Lower leg skin (tissue), 3 donors: ENCODE data around the gene GUCY2D.

Experiments
- POLR2A ChIP-seq, 2 donors: fragments of 450-650 bp; IDR thresholded peaks; one replicate each; pipeline ENCODE4 v1.6.1; 2016 to 2017; ENCODE audit warnings: antibody characterized with exemption in 2 of 2, mild to moderate bottlenecking in 1 of 2, moderate library complexity in 1 of 2
- TF ChIP-seq, protein P1 (sequence below), 3 donors: fragments of 450-650 bp; IDR thresholded peaks; one replicate each; pipeline ENCODE4 v1.5.1; 2016; ENCODE audit warnings: antibody characterized with exemption in 3 of 3, mild to moderate bottlenecking in 3 of 3, moderate library complexity in 2 of 3

DNA sequence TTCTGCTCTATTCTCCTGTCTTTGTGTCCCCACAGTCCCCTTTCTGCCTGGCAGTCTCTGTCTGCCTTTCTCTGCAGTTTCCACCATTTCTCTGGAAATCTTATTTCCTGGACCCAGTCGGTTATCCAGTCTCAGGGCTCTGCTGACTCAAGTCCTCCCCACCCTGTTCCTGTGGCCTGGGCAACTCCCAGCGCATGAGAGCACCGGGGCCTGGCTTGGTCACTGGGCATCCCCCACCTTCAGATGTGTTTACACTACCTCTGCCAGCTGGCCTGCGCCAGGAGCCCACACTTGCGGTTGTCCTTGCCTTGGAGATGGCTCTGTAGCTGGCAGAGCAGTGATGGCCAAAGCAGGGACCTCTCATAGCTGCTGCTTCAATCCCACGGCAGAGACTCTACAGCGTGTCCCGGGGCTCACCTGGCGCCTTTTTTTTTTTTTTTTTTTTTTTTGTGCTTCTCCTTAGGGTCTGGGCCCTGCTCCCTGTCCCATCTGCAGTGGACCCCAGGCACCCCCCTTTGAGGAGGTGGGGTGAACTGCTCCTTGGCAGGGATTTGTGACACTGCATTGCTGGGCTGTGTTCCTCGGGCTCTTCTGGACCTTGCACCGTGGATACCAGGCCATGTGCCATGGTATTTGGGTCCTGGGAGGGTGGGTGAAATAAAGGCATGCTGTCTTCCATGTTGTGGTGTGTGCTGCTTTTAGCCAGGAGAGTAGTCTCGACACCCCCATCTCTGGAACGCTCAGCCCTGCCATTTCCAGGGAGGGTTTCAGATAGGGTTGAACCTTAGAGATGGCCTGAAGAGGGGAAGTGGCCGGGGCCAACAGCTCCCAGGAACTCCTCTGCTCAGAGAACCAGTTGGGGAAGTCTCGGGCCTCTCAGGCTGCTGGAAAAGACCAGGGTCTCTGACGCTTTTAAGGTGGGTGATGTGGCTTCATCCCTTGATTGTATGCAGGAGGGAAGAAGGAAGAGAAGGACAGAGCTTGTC lies 17.5 kb downstream of the GUCY2D start:
- TF ChIP-seq, protein P1, sequence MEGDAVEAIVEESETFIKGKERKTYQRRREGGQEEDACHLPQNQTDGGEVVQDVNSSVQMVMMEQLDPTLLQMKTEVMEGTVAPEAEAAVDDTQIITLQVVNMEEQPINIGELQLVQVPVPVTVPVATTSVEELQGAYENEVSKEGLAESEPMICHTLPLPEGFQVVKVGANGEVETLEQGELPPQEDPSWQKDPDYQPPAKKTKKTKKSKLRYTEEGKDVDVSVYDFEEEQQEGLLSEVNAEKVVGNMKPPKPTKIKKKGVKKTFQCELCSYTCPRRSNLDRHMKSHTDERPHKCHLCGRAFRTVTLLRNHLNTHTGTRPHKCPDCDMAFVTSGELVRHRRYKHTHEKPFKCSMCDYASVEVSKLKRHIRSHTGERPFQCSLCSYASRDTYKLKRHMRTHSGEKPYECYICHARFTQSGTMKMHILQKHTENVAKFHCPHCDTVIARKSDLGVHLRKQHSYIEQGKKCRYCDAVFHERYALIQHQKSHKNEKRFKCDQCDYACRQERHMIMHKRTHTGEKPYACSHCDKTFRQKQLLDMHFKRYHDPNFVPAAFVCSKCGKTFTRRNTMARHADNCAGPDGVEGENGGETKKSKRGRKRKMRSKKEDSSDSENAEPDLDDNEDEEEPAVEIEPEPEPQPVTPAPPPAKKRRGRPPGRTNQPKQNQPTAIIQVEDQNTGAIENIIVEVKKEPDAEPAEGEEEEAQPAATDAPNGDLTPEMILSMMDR (IDR thresholded peaks at IDR 0.05) = no peak
- TF ChIP-seq POLR2A (IDR thresholded peaks at IDR 0.05) = no peak
